PC-3 (cell line): ENCODE results near the gene CFAP99.

Source experiments
- EZH2 ChIP-seq: fragments of 300-600 bp; sonication (generic); IDR thresholded peaks from one replicate; pipeline ENCODE4 v1.6.1; 2017; ENCODE audit warnings: antibody characterized with exemption, mild to moderate bottlenecking, low read length; ENCODE audit not compliant: unreplicated experiment
- TF ChIP-seq, protein P1 (sequence below): fragments of 300-600 bp; sonication (generic); conservative IDR thresholded peaks from 2 replicates; pipeline ENCODE4 v1.5.1; 2017; ENCODE audit warnings: antibody characterized with exemption, low read depth, mild to moderate bottlenecking, low read length

GRCh38 chr4:2451036-2451520 is 32.3 kb downstream of the CFAP99 start:
- no peak for TF ChIP-seq EZH2
- TF ChIP-seq, protein P1, sequence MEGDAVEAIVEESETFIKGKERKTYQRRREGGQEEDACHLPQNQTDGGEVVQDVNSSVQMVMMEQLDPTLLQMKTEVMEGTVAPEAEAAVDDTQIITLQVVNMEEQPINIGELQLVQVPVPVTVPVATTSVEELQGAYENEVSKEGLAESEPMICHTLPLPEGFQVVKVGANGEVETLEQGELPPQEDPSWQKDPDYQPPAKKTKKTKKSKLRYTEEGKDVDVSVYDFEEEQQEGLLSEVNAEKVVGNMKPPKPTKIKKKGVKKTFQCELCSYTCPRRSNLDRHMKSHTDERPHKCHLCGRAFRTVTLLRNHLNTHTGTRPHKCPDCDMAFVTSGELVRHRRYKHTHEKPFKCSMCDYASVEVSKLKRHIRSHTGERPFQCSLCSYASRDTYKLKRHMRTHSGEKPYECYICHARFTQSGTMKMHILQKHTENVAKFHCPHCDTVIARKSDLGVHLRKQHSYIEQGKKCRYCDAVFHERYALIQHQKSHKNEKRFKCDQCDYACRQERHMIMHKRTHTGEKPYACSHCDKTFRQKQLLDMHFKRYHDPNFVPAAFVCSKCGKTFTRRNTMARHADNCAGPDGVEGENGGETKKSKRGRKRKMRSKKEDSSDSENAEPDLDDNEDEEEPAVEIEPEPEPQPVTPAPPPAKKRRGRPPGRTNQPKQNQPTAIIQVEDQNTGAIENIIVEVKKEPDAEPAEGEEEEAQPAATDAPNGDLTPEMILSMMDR, result no peak
